Measurements from ENCODE around the gene SOCS6. TPM values are rescaled to one million over a fixed set of nuclear protein-coding genes. Genes with fewer than 3 reads are reported as not detected.

Gene SOCS6
- total RNA-seq, 2 experiments from 2014 or later, result 1.7 to 2.1 TPM

GRCh38 chr18:70310560-70311320, 21.9 kb downstream of the SOCS6 start:
- peaks cover 5% of the 10 kb centered on the region for H3K9me3 Mint-ChIP-seq (ENCODE audit: low read depth)
- DNase-seq, result no peak
- no peaks in the 10 kb centered on the region for H3K27me3 Mint-ChIP-seq
- no peaks in the 10 kb centered on the region for H3K4me1 Mint-ChIP-seq
- POLR2A ChIA-PET, result no interaction called here
- CTCF ChIA-PET, result interaction anchor here (1.4 kb wide), 1 partner anchor 23 kb away, joined by 3 read pairs; no protein-coding TSS in a partner anchor
- intact Hi-C loops (cut with DNase I, micrococcal nuclease), result no loop called here
- no peak overlapping the region for H3K4me3 Mint-ChIP-seq
- no peak for ATAC-seq
- no peak overlapping the region for H3K27ac Mint-ChIP-seq
- no peaks in the 10 kb centered on the region for H3K36me3 Mint-ChIP-seq (ENCODE audit: low read depth)

GRCh38 chr18:70311726-70312125, 22.9 kb downstream of the SOCS6 start:
- POLR2A ChIA-PET, result no interaction called here
- no peak for ATAC-seq
- Mint-ChIP-seq H3K27me3 (no peaks in the 10 kb centered on the region), H3K9me3 (ENCODE audit: low read depth) (peaks cover 5% of the 10 kb centered on the region), H3K27ac (no peak overlapping the region), H3K4me1 (no peaks in the 10 kb centered on the region), H3K4me3 (no peak overlapping the region), H3K36me3 (ENCODE audit: low read depth) (no peaks in the 10 kb centered on the region)
- intact Hi-C loops (cut with DNase I, micrococcal nuclease), result no loop called here
- CTCF ChIA-PET, result no interaction called here
- DNase-seq, result no peak

DNA sequence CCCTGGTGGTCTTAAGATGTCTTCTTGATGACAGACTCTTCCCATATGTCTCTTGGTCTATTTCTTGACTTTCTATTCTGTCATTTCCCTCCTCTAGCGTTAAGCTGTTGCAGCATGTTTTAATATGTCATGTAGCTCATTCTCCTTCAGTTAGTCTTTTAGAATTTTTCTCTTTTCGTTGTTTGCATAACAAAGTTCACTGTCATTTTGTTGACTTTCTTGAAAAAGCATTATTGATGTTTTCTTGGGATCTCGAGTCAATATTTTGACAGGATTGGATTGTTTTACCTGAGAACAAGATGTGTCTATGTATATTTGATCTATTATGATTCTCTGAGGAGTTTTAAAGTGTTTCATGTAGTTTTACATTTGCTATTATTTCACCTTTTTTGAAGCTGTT, 24.8 kb downstream of the SOCS6 start:
- Mint-ChIP-seq H3K27ac (no peak overlapping the region), H3K9me3 (ENCODE audit: low read depth) (peaks cover 3% of the 10 kb centered on the region), H3K4me1 (no peaks in the 10 kb centered on the region), H3K4me3 (no peak overlapping the region), H3K36me3 (ENCODE audit: low read depth) (no peaks in the 10 kb centered on the region), H3K27me3 (no peaks in the 10 kb centered on the region)
- POLR2A ChIA-PET, result no interaction called here
- no peak for DNase-seq
- intact Hi-C loops (cut with DNase I, micrococcal nuclease), result no loop called here
- ATAC-seq, result no peak
- CTCF ChIA-PET, result interaction anchor here (1.5 kb wide), 1 partner anchor 120 kb away, joined by 5 read pairs; no protein-coding TSS in a partner anchor

- no peak for DNase-seq
- Mint-ChIP-seq H3K27me3 (no peaks in the 10 kb centered on the region), H3K4me3 (no peak overlapping the region), H3K4me1 (no peaks in the 10 kb centered on the region), H3K27ac (no peak overlapping the region), H3K36me3 (ENCODE audit: low read depth) (no peaks in the 10 kb centered on the region), H3K9me3 (ENCODE audit: low read depth) (no peaks in the 10 kb centered on the region)
- CTCF ChIA-PET, result interaction anchor here (0.5 to 1.5 kb wide), 2 partner anchors 119 to 1609 kb away, joined by 3 to 5 read pairs; no protein-coding TSS in a partner anchor
- POLR2A ChIA-PET, result no interaction called here
- intact Hi-C loops (cut with DNase I, micrococcal nuclease), result no loop called here
- ATAC-seq, result no peak
Measured at GRCh38 chr18:70314151-70314782, 25.4 kb downstream of the SOCS6 start.

GRCh38 chr18:70319187-70319586, 30.3 kb downstream of the SOCS6 start:
- intact Hi-C loops (cut with DNase I, micrococcal nuclease), result no loop called here
- Mint-ChIP-seq H3K36me3 (ENCODE audit: low read depth) (no peaks in the 10 kb centered on the region), H3K27ac (no peak overlapping the region)

GRCh38 chr18:70321616-70322015, 32.8 kb downstream of the SOCS6 start:
- Mint-ChIP-seq H3K4me3 (no peak overlapping the region), H3K27ac (no peak overlapping the region), H3K9me3 (ENCODE audit: low read depth) (no peaks in the 10 kb centered on the region), H3K27me3 (no peaks in the 10 kb centered on the region), H3K4me1 (no peaks in the 10 kb centered on the region), H3K36me3 (ENCODE audit: low read depth) (peaks cover 4% of the 10 kb centered on the region)
- no peak for ATAC-seq
- ChIA-PET CTCF (no interaction called here), POLR2A (no interaction called here)
- intact Hi-C loops (cut with DNase I, micrococcal nuclease), result no loop called here
- DNase-seq, result no peak

More at GRCh38 chr18:70319187-70319586, 30.3 kb downstream of the SOCS6 start:
- no peak for DNase-seq
- POLR2A ChIA-PET, result interaction anchor here (0.6 to 0.7 kb wide), 3 partner anchors 28 to 173 kb away, joined by 3 to 7 read pairs (median 3); no protein-coding TSS in a partner anchor
- H3K4me1 Mint-ChIP-seq, result no peaks in the 10 kb centered on the region
- CTCF ChIA-PET, result interaction anchor here (0.6 to 0.8 kb wide), 2 partner anchors 13 to 490 kb away, joined by 3 read pairs; no protein-coding TSS in a partner anchor
- H3K9me3 Mint-ChIP-seq (ENCODE audit: low read depth), result no peaks in the 10 kb centered on the region
- ATAC-seq, result no peak
- no peak overlapping the region for H3K4me3 Mint-ChIP-seq
- H3K27me3 Mint-ChIP-seq, result no peaks in the 10 kb centered on the region

DNA sequence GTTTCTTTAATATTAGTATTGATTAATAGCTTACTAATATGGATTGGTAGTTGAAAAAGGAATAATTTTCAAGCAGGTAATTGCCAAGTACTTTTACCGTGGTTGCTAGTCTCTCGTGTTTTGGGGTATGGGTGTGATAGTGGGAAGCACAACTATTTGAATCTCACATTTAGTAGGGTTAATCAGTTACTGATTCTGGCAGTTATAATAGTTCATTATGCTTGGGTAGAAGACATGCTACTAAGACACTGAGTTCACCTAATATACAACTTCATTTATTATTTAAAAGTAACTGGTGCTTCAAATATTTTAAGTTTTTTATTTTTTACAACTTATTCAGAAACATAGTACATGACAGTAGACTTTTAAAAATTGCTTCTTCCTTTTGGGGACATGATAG, 33.5 kb downstream of the SOCS6 start:
- ChIA-PET POLR2A (no interaction called here), CTCF (no interaction called here)
- Mint-ChIP-seq H3K4me3 (no peak overlapping the region), H3K27ac (no peak overlapping the region), H3K9me3 (ENCODE audit: low read depth) (no peaks in the 10 kb centered on the region), H3K27me3 (no peaks in the 10 kb centered on the region), H3K36me3 (ENCODE audit: low read depth) (peaks cover 4% of the 10 kb centered on the region), H3K4me1 (no peaks in the 10 kb centered on the region)
- intact Hi-C loops (cut with DNase I, micrococcal nuclease), result no loop called here
- DNase-seq (no peak), ATAC-seq (no peak)

- ATAC-seq, result no peak
Measured at GRCh38 chr18:70322928-70323327, 34.1 kb downstream of the SOCS6 start.

GRCh38 chr18:70324897-70325296, 36.1 kb downstream of the SOCS6 start:
- intact Hi-C loops (cut with DNase I, micrococcal nuclease), result no loop called here
- CTCF ChIA-PET, result no interaction called here
- Mint-ChIP-seq H3K4me3 (no peak overlapping the region), H3K27me3 (no peaks in the 10 kb centered on the region), H3K27ac (no peak overlapping the region), H3K4me1 (peaks cover 2% of the 10 kb centered on the region), H3K36me3 (ENCODE audit: low read depth) (peaks cover 4% of the 10 kb centered on the region), H3K9me3 (ENCODE audit: low read depth) (no peaks in the 10 kb centered on the region)
- DNase-seq (no peak), ATAC-seq (no peak)
- POLR2A ChIA-PET, result no interaction called here

More at GRCh38 chr18:70322928-70323327, 34.1 kb downstream of the SOCS6 start:
- DNase-seq, result no peak
- Mint-ChIP-seq H3K27ac (no peak overlapping the region), H3K36me3 (ENCODE audit: low read depth) (peaks cover 4% of the 10 kb centered on the region), H3K27me3 (no peaks in the 10 kb centered on the region), H3K9me3 (ENCODE audit: low read depth) (no peaks in the 10 kb centered on the region), H3K4me1 (no peaks in the 10 kb centered on the region), H3K4me3 (no peak overlapping the region)
- intact Hi-C loops (cut with DNase I, micrococcal nuclease), result no loop called here
- POLR2A ChIA-PET, result no interaction called here
- CTCF ChIA-PET, result no interaction called here

DNA sequence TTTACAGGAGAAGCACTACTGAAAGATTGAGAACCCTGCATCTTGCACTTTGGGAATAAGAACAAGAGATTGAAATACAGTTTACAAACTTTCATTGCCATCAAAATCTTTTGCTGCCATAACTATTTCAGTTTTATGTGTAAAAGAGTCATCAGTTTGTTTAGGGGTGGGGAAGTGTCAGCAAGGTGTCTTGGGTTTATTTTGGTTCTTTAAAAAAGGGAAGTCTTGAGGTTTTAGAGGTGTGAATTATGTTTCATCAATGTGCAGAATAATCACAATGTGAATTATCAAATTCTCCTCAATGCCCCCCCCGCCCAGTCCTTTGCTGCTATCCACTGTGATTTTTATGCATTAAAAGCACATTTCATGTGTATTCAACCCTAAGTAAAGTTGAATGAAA, 37.4 kb downstream of the SOCS6 start:
- ChIA-PET CTCF (no interaction called here), POLR2A (no interaction called here)
- ATAC-seq, result no peak
- no peaks in the 10 kb centered on the region for H3K9me3 Mint-ChIP-seq (ENCODE audit: low read depth)
- peaks cover 4% of the 10 kb centered on the region for H3K36me3 Mint-ChIP-seq (ENCODE audit: low read depth)
- intact Hi-C loops (cut with DNase I, micrococcal nuclease), result no loop called here
- no peak overlapping the region for H3K27ac Mint-ChIP-seq
- no peaks in the 10 kb centered on the region for H3K27me3 Mint-ChIP-seq
- no peak overlapping the region for H3K4me3 Mint-ChIP-seq
- H3K4me1 Mint-ChIP-seq, result peaks cover 2% of the 10 kb centered on the region
- no peak for DNase-seq

- Mint-ChIP-seq H3K27me3 (no peaks in the 10 kb centered on the region), H3K4me1 (peaks cover 2% of the 10 kb centered on the region), H3K27ac (no peak overlapping the region), H3K9me3 (ENCODE audit: low read depth) (peaks cover 2% of the 10 kb centered on the region), H3K4me3 (no peak overlapping the region), H3K36me3 (ENCODE audit: low read depth) (peaks cover 4% of the 10 kb centered on the region)
- DNase-seq (no peak), ATAC-seq (no peak)
- POLR2A ChIA-PET, result no interaction called here
- CTCF ChIA-PET, result interaction anchor here (1.0 kb wide), 1 partner anchor 106 kb away, joined by 3 read pairs; no protein-coding TSS in a partner anchor
- intact Hi-C loops (cut with DNase I, micrococcal nuclease), result no loop called here
Measured at GRCh38 chr18:70328169-70328568, 39.3 kb downstream of the SOCS6 start.

- Mint-ChIP-seq H3K27me3 (no peaks in the 10 kb centered on the region), H3K27ac (no peak overlapping the region), H3K36me3 (ENCODE audit: low read depth) (peaks cover 4% of the 10 kb centered on the region), H3K4me1 (peaks cover 2% of the 10 kb centered on the region), H3K4me3 (no peak overlapping the region), H3K9me3 (ENCODE audit: low read depth) (peaks cover 2% of the 10 kb centered on the region)
- no peak for ATAC-seq
- intact Hi-C loops (cut with DNase I, micrococcal nuclease), result no loop called here
- POLR2A ChIA-PET, result no interaction called here
- CTCF ChIA-PET, result no interaction called here
- DNase-seq, result no peak
Measured at GRCh38 chr18:70329071-70329470, 40.2 kb downstream of the SOCS6 start.

Data from activated CD4-positive, alpha-beta T cell treated with anti-CD3 and anti-CD28 coated beads for 36 hours (primary cell).